Tibial artery (tissue), 4 donors: ENCODE measurements around the gene TNF.

Experiments
- DNase-seq, 2 donors: peaks; one replicate each; pipeline ENCODE4 v3.0.0-alpha.2; 2019
- H3K27ac ChIP-seq, 2 donors: fragments of 200-600 bp; sonication (generic) in 1 of 2; 1 replicate in 1 of 2; 2 replicates in 1 of 2; pipeline ENCODE4 v1.5.1; 2018 to 2019; ENCODE audit warnings: mild to moderate bottlenecking in 1 of 2
- H3K27me3 ChIP-seq, 2 donors: fragments of 200-600 bp; sonication (generic) in 1 of 2; one replicate each; pipeline versions ENCODE4 v1.5.1 to v1.6.0; 2016 to 2019
- H3K36me3 ChIP-seq, 3 donors: fragments of 200-600 bp; sonication (generic) in 2 of 3; one replicate each; pipeline ENCODE4 v1.5.1; 2016 to 2019; ENCODE audit warnings: mild to moderate bottlenecking in 2 of 3
- H3K4me1 ChIP-seq, 4 donors: fragments of 200-600 bp; sonication (generic) in 2 of 4; 1 replicate in 3 of 4; 2 replicates in 1 of 4; pipeline ENCODE4 v1.5.1; 2016 to 2019
- H3K4me3 ChIP-seq, 2 donors: fragments of 200-600 bp; sonication (generic) in 1 of 2; 1 replicate in 1 of 2; 2 replicates in 1 of 2; pipeline ENCODE4 v1.5.1; 2018 to 2019; ENCODE audit warnings: mild to moderate bottlenecking in 2 of 2
- H3K9me3 ChIP-seq, 3 donors: fragments of 200-600 bp; sonication (generic) in 1 of 3; one replicate each; pipeline ENCODE4 v1.5.1; 2016 to 2019
- CTCF ChIP-seq, 2 experiments: fragments of 200-600 bp in 1 of 2; fragments of 450-650 bp in 1 of 2; IDR thresholded peaks; one replicate each; pipeline ENCODE4 v1.5.1; 2017 to 2019; ENCODE audit warnings: antibody characterized with exemption in 2 of 2, mild to moderate bottlenecking in 1 of 2, moderate library complexity in 1 of 2
- intact Hi-C: fragments of 100-400 bp; cut with DNase I; formaldehyde crosslinking; loops from one replicate; pipeline ENCODE4 v1.15.0; 2023; ENCODE audit warnings: low total_unique reads

Gene TNF

GRCh38 chr6:31592396-31592771, 17.0 kb downstream of the TNF start:
- no peaks in the 10 kb centered on the region for H3K9me3 ChIP-seq
- intact Hi-C loops = no loop called here
- peaks cover 0 to 12% of the 10 kb centered on the region in 2 donors for H3K27me3 ChIP-seq
- DNase-seq = no peak
- H3K4me1 ChIP-seq = no peaks in the 10 kb centered on the region
- H3K4me3 ChIP-seq = no peak overlapping the region
- TF ChIP-seq CTCF (IDR thresholded peaks at IDR 0.05) = no peak
- H3K27ac ChIP-seq = no peak overlapping the region
- no peaks in the 10 kb centered on the region for H3K36me3 ChIP-seq

GRCh38 chr6:31597006-31597405, 21.6 kb downstream of the TNF start:
- no peaks in the 10 kb centered on the region for H3K27me3 ChIP-seq
- no peak overlapping the region for H3K4me3 ChIP-seq
- H3K27ac ChIP-seq = no peak overlapping the region
- H3K4me1 ChIP-seq = no peaks in the 10 kb centered on the region
- no peaks in the 10 kb centered on the region for H3K36me3 ChIP-seq
- intact Hi-C loops = no loop called here
- H3K9me3 ChIP-seq = no peaks in the 10 kb centered on the region
- TF ChIP-seq CTCF (IDR thresholded peaks at IDR 0.05) = peak in 1 of 2 experiments; percentile 38
- DNase-seq = no peak

GRCh38 chr6:31607317-31607716, 32.0 kb downstream of the TNF start:
- Histone ChIP-seq H3K36me3 (no peaks in the 10 kb centered on the region), H3K27ac (no peak overlapping the region), H3K4me3 (no peak overlapping the region), H3K4me1 (no peaks in the 10 kb centered on the region), H3K27me3 (no peaks in the 10 kb centered on the region), H3K9me3 (no peaks in the 10 kb centered on the region)
- intact Hi-C loops = no loop called here
- TF ChIP-seq CTCF (IDR thresholded peaks at IDR 0.05) = no peak
- DNase-seq = no peak

GRCh38 chr6:31609519-31610406, 34.4 kb downstream of the TNF start:
- intact Hi-C loops = no loop called here
- no peak overlapping the region for H3K27ac ChIP-seq

GRCh38 chr6:31610968-31611367, 35.6 kb downstream of the TNF start:
- no peak overlapping the region for H3K4me3 ChIP-seq
- intact Hi-C loops = no loop called here
- H3K9me3 ChIP-seq = no peaks in the 10 kb centered on the region
- H3K27ac ChIP-seq = no peak overlapping the region
- H3K27me3 ChIP-seq = no peaks in the 10 kb centered on the region
- no peaks in the 10 kb centered on the region for H3K36me3 ChIP-seq
- no peak for TF ChIP-seq CTCF (IDR thresholded peaks at IDR 0.05)
- H3K4me1 ChIP-seq = no peaks in the 10 kb centered on the region
- DNase-seq = no peak

More at GRCh38 chr6:31609519-31610406, 34.4 kb downstream of the TNF start:
- no peaks in the 10 kb centered on the region for H3K36me3 ChIP-seq
- no peaks in the 10 kb centered on the region for H3K27me3 ChIP-seq
- H3K4me3 ChIP-seq = no peak overlapping the region
- H3K9me3 ChIP-seq = no peaks in the 10 kb centered on the region
- TF ChIP-seq CTCF (IDR thresholded peaks at IDR 0.05) = no peak
- H3K4me1 ChIP-seq = no peaks in the 10 kb centered on the region
- DNase-seq = no peak
